GM18909 (cell line): Measurements from ENCODE around the gene PACS2.

Experiments used
- ATAC-seq: cut with Tn5 transposase; IDR thresholded peaks from one replicate; pipeline ENCODE4 v1.9.1; 2021; ENCODE audit warnings: mild to moderate bottlenecking; ENCODE audit not compliant: unreplicated experiment, poor library complexity

PACS2 gene

GRCh38 chr14:105415481-105416428 is 101.2 kb downstream of the PACS2 start:
- ATAC-seq = no peak

DNA sequence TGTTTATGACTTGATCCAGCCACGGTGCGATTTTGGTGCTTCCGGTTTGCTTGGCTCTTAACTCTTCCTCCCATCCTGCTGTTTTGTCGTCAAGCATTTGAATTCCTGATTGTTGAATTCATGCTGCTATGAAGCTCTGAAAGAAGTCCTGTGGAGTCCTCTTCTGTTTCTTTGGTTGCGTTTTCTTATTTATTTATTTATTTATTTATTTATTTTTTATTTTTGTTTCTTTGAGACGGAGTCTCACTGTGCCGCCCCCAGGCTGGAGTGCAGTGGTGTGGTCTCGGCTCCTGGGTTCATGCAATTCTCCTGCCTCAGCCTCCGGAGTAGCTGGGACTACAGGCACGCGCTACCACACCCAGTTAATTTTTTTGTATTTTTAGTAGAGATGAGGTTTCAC is 102.1 kb downstream of the PACS2 start:
- no peak for ATAC-seq

- no peak for ATAC-seq
Measured at GRCh38 chr14:105417690-105418121, 103.2 kb downstream of the PACS2 start.

- ATAC-seq = no peak
Measured at GRCh38 chr14:105418269-105419194, 104.0 kb downstream of the PACS2 start.

DNA sequence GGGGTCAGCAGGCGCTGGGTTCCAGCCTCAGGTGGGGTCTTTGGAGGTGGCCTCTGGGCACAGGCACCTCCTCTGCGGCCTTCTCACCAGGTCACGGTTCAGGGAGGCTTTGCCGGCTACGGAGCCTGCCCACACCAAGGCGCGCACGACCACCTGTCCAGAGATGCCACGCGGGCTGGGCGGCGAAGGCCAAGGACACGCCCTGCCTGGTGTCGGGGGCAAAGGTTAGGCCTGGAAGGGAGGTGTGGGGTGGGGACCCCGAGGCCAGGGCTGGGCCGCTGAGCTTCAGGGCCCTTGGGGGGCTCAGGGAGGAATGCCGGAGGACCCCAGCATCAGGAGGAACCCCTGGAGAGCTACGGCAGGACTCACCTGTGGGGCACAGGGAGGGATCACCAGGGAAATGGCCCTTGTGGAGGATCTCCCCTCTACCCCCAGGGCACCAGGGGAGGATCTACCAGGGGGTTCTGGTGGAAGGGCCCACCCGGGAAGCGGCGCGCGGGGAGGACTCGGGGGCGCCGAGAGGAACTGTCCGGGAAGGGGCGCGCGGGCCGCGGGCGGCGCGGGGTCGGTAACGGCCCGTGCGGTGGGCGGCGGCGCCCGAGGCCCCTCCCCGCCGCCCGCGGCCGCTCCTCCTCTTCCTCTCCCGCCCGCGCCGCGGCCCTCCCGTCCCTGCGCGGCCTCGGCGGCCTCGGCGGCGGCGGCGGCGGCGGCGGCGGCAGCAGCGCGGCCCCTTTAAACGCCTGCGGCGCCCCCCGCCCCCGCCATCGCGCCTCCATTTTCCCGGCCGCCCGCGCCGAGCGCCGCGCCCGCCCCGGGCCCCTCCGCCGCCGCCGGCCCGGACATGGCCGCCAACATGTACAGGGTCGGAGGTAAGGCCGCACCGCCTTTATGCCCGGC is 104.9 kb downstream of the PACS2 start, which contains the start of gene MTA1:
TSS of gene MTA1 (plus strand) at position 633 of the 897 bp plus-strand sequence. CDS start at position 842, 209 bp downstream.
- ATAC-seq = no peak

DNA sequence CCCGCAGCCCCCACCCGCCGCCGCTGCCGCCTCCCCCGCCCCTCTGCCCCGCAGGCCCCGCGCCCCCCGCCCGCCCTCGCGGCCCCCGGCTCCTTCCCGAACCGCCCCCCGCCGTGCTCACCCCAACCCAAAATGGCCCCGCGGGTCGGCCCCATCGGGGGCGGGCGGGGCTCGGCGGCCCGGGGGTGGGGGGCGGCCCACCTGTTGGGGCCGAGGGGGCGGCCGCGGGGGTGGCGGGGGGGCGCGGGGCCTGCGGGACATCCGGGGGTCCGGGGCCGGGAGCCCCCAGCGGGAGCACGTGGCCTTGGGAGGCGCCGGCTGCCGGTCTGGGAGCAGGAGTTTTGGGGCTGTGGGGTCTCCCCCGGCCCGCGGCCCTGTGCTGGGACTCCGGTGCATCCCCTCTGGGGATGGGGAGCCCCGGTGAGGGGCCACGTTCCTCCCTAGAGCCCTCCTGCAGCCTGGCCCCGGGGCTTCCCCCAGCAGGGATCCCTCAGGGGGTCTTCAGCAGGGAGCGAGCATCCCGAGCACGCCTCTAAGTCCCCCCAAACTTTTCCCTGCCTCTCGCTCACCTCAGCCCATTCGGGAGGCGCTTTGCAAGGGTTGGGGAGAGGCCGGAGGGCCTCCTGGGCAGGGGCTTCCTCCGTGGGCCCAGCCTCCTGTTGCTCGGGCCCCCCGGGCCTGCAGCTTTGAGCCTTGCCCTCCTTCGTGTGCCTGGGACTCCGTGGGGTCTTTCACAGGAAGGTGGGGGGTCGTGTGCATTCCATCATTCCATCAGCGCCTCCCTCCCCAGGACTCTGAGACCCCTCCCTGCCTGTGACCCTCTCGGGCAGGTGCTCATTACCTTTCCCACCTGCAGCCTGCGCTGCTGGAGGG is 105.8 kb downstream of the PACS2 start:
- ATAC-seq = no peak

- ATAC-seq = no peak
Measured at GRCh38 chr14:105420974-105421674, 106.6 kb downstream of the PACS2 start.

- ATAC-seq = no peak
Measured at GRCh38 chr14:105421723-105422615, 107.4 kb downstream of the PACS2 start.

DNA sequence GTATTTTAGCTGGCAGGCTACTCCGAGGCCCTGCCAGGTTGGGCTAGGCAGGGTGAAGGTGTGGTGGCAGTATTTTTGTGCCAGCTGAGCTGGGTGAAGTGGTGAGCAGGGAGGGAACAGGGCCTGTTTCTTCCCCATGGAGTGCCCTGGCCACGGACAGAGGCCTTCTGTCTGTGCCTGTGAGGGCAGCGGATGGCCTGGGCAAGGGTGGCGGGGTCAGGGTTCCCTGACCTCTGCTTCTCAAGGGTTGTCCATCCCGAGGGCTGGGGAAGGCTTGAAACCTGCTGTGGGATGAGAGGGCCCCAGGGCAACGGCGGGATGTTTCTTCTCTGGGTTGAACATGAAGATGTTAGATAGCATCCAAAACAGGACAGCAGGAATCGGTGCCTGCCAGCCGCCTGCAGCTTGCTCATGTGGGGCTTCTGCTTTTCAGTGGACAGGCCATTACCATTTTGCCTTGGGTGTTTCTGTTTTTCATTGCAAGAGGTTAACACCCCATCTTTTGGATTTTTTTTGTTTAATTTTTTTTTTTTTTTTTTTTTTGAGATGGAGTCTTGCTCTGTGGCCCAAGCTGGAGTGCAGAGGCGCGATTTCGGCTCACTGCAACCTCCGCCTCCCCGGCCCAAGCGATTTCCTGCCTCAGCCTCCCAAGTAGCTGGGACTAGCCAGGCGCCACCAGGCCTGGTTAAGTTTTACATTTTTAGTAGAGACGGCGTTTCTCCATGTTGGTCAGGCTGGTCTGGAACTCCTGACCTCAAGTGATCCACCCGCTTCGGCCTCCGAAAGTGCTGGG is 108.3 kb downstream of the PACS2 start:
- ATAC-seq = no peak

- ATAC-seq = no peak
Measured at GRCh38 chr14:105423488-105424195, 109.1 kb downstream of the PACS2 start.

- no peak for ATAC-seq
Measured at GRCh38 chr14:105424861-105425260, 110.3 kb downstream of the PACS2 start.

GRCh38 chr14:105425823-105426247 is 111.3 kb downstream of the PACS2 start:
- no peak for ATAC-seq

- ATAC-seq = no peak
Measured at GRCh38 chr14:105426416-105427130, 112.0 kb downstream of the PACS2 start.

- no peak for ATAC-seq
Measured at GRCh38 chr14:105427412-105427811, 112.9 kb downstream of the PACS2 start.

DNA sequence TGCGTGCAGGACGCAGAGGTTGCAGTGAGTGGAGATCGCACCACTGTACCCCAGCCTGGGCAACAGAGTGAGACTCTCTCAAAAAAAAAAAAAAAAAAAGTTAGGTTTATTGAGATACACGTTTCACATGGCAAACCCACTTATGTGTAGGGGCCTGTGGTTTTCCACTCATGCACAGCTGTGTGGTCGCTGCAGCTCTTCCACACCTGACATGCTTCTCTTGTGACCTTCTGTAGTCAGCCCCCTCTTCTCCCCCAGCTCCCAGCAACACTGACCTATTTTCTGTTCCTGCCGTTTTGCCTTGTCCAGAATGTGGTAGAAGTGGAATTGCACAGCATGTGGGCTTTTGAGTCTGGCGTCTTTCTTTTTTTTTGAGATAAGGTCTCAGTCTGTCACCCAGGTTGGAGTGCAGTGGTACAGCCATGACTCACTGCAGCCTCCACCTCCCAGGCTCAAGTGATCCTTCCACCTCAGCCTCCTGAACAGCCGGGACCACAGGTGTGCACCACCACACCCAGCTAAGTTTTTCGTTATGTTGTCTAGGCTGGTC is 113.5 kb downstream of the PACS2 start:
- ATAC-seq = no peak
